GM12878 (cell line): Measurements from ENCODE around the gene ILRUN. TPM values are rescaled to one million over a fixed set of nuclear protein-coding genes. Genes with fewer than 3 reads are reported as not detected.

Experiments
- CBX5 ChIP-seq: sonication (generic); IDR thresholded peaks from 2 replicates; pipeline ENCODE4 v1.6.1; 2016; ENCODE audit warnings: low read depth, moderate library complexity, mild to moderate bottlenecking, inconsistent platforms
- EED ChIP-seq: sonication (generic); IDR thresholded peaks from 2 replicates; pipeline ENCODE4 v1.6.1; 2016; ENCODE audit warnings: antibody characterized with exemption, low read depth
- IKZF1 ChIP-seq: fragments of 450-650 bp; conservative IDR thresholded peaks from 2 replicates; pipeline ENCODE4 v1.6.1; 2017; ENCODE audit warnings: antibody characterized with exemption, mild to moderate bottlenecking
- IKZF2 ChIP-seq, 2 experiments: fragments of 450-650 bp; IDR thresholded peaks; 2 replicates each; pipeline ENCODE4 v1.6.1; 2017; ENCODE audit warnings: mild to moderate bottlenecking in 2 of 2, moderate library complexity in 2 of 2
- IRF4 ChIP-seq: IDR thresholded peaks from 2 replicates; pipeline ENCODE4 v1.6.1; 2011; ENCODE audit warnings: low read depth, low read length
- MTA2 ChIP-seq: fragments of 450-650 bp; IDR thresholded peaks from 2 replicates; pipeline ENCODE4 v1.6.1; 2016; ENCODE audit warnings: low read depth, mild to moderate bottlenecking, moderate library complexity
- RAD21 ChIP-seq: IDR thresholded peaks from 2 replicates; pipeline ENCODE4 v1.6.1; 2011; ENCODE audit warnings: mild to moderate bottlenecking, low read depth, low read length, moderate library complexity; ENCODE audit not compliant: insufficient read depth
- RFX5 ChIP-seq: IDR thresholded peaks from 2 replicates; pipeline ENCODE4 v1.6.1; 2011; ENCODE audit warnings: low read depth, low read length, improper control_type of control experiment
- SPI1 ChIP-seq: IDR thresholded peaks from 2 replicates; pipeline ENCODE4 v1.6.1; 2011; ENCODE audit warnings: low read depth, mild to moderate bottlenecking, low read length, moderate library complexity, borderline replicate concordance; ENCODE audit not compliant: insufficient read depth
- YBX1 ChIP-seq: fragments of 450-650 bp; IDR thresholded peaks from 2 replicates; pipeline ENCODE4 v1.6.1; 2016; ENCODE audit warnings: antibody characterized with exemption
- polyA plus RNA-seq, 11 experiments: library from polyadenylated mRNA; depleted of rRNA in 4 of 11; unstranded in 6 of 11; stranded (reverse) in 5 of 11; fragments of >200 nt; fragmentation: Nextera tagmentation in 4 of 11; fragmentation: Illumina TruSeq in 1 of 11; extraction: Ambion mirVana in 4 of 11; extraction: Trizol in 1 of 11; gene quantifications; 1 replicate in 1 of 11; 2 replicates in 10 of 11; pipeline versions ENCODE4 v1.2.1 to v1.2.3, GENCODE V29; 2011 to 2016; ENCODE audit warnings: inconsistent platforms in 2 of 11, missing spikeins in 2 of 11, low read depth in 1 of 11
- total RNA-seq, 4 experiments: library from RNA; depleted of rRNA in 3 of 4; stranded (reverse); fragments of >200 nt in 3 of 4; fragmentation: Illumina TruSeq in 1 of 4; extraction: Trizol in 1 of 4; gene quantifications; 2 replicates each; pipeline versions ENCODE4 v1.2.1 to v1.2.3, GENCODE V29; 2013 to 2021
- TF ChIP-seq, protein P1 (sequence below): fragments of 450-650 bp; IDR thresholded peaks from 2 replicates; pipeline ENCODE4 v1.6.1; 2017; ENCODE audit warnings: mild to moderate bottlenecking, moderate library complexity
- TF ChIP-seq, protein P2 (sequence below): fragments of 450-650 bp; IDR thresholded peaks from 2 replicates; pipeline ENCODE4 v1.6.1; 2016; ENCODE audit warnings: mild to moderate bottlenecking
- TF ChIP-seq, protein P3 (sequence below): fragments of 450-650 bp; IDR thresholded peaks from 2 replicates; pipeline ENCODE4 v1.6.1; 2017; ENCODE audit warnings: low read depth, mild to moderate bottlenecking, moderate library complexity

The ILRUN gene
- total and polyA plus RNA-seq, 10 of the 15 experiments (the other 5 are each of a cell fraction or from before 2014, with no cell fraction given), result 21.0 to 114 (median 48.9) TPM

DNA sequence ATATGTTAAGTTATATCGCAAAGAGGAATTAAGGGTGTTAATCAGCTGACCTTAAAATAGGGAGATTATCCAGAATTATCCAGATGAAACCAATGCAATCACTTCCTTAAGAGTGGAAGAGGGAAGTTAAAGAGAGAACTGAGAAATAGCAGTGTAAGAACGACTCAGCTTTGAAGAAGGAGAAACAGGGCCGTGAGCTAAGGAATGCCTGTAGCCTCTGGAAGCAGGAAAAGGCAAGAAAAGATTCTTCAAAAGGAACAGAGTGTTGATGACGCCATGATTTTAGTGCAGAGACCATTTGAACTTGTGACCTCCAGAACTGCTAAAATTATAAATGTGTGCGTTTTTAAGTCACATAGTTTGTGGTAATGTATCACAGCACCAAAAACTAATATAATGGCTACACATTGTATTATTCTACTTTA is 32.7 kb downstream of the ILRUN start (continued):
- TF ChIP-seq, protein P1, sequence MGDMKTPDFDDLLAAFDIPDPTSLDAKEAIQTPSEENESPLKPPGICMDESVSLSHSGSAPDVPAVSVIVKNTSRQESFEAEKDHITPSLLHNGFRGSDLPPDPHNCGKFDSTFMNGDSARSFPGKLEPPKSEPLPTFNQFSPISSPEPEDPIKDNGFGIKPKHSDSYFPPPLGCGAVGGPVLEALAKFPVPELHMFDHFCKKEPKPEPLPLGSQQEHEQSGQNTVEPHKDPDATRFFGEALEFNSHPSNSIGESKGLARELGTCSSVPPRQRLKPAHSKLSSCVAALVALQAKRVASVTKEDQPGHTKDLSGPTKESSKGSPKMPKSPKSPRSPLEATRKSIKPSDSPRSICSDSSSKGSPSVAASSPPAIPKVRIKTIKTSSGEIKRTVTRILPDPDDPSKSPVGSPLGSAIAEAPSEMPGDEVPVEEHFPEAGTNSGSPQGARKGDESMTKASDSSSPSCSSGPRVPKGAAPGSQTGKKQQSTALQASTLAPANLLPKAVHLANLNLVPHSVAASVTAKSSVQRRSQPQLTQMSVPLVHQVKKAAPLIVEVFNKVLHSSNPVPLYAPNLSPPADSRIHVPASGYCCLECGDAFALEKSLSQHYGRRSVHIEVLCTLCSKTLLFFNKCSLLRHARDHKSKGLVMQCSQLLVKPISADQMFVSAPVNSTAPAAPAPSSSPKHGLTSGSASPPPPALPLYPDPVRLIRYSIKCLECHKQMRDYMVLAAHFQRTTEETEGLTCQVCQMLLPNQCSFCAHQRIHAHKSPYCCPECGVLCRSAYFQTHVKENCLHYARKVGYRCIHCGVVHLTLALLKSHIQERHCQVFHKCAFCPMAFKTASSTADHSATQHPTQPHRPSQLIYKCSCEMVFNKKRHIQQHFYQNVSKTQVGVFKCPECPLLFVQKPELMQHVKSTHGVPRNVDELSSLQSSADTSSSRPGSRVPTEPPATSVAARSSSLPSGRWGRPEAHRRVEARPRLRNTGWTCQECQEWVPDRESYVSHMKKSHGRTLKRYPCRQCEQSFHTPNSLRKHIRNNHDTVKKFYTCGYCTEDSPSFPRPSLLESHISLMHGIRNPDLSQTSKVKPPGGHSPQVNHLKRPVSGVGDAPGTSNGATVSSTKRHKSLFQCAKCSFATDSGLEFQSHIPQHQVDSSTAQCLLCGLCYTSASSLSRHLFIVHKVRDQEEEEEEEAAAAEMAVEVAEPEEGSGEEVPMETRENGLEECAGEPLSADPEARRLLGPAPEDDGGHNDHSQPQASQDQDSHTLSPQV, result peak; percentile 14; the same call in 1 of the 2 replicates
- TF ChIP-seq CBX5 (no peak), MTA2 (no peak; the same call in 1 of the 2 replicates), YBX1 (no peak), IKZF1 (peak; percentile 85), EED (peak; percentile 83), SPI1 (peak; percentile 46; the same call in 1 of the 2 replicates), IKZF2 (IDR thresholded peaks at IDR 0.05) (peak; percentile 85 to 88), RFX5 (no peak), RAD21 (no peak), IRF4 (no peak)
- TF ChIP-seq, protein P2, sequence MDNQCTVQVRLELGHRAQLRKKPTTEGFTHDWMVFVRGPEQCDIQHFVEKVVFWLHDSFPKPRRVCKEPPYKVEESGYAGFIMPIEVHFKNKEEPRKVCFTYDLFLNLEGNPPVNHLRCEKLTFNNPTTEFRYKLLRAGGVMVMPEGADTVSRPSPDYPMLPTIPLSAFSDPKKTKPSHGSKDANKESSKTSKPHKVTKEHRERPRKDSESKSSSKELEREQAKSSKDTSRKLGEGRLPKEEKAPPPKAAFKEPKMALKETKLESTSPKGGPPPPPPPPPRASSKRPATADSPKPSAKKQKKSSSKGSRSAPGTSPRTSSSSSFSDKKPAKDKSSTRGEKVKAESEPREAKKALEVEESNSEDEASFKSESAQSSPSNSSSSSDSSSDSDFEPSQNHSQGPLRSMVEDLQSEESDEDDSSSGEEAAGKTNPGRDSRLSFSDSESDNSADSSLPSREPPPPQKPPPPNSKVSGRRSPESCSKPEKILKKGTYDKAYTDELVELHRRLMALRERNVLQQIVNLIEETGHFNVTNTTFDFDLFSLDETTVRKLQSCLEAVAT, result 0 out of 2 replicates have a peak, but pooled peaks have one; percentile 17
- TF ChIP-seq, protein P3, sequence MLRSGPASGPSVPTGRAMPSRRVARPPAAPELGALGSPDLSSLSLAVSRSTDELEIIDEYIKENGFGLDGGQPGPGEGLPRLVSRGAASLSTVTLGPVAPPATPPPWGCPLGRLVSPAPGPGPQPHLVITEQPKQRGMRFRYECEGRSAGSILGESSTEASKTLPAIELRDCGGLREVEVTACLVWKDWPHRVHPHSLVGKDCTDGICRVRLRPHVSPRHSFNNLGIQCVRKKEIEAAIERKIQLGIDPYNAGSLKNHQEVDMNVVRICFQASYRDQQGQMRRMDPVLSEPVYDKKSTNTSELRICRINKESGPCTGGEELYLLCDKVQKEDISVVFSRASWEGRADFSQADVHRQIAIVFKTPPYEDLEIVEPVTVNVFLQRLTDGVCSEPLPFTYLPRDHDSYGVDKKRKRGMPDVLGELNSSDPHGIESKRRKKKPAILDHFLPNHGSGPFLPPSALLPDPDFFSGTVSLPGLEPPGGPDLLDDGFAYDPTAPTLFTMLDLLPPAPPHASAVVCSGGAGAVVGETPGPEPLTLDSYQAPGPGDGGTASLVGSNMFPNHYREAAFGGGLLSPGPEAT, result peak; percentile 46; the same call in 1 of the 2 replicates
- TF ChIP-seq, all 136 proteins: peak for 11
